H1 (cell line): ENCODE results near the gene TNFAIP2. TPM values are rescaled to one million over a fixed set of nuclear protein-coding genes. Genes with fewer than 3 reads are reported as not detected.

Experiments
- CTCF ChIA-PET: fragments of 300-600 bp; sonication (Branson Sonifier 250); formaldehyde crosslinking; loops from one replicate; lab custom pipeline; 2021; ENCODE audit not compliant: partially characterized antibody; lab: Charles Lee
- POLR2A ChIA-PET: fragments of 300-600 bp; sonication (Branson Sonifier 250); formaldehyde crosslinking; loops from one replicate; lab custom pipeline; 2021; ENCODE audit warnings: inconsistent platforms; ENCODE audit not compliant: partially characterized antibody; lab: Charles Lee
- DNase-seq, 2 experiments: peaks; one replicate each; pipeline versions ENCODE4 v3.0.0 to v3.0.0-alpha.2; 2010 to 2022; ENCODE audit warnings: low spot score in 2 of 2, low read depth in 1 of 2, mixed read lengths in 1 of 2
- FAIRE-seq: peaks from 2 replicates; lab custom pipeline; 2011; peaks lifted over from hg19 to GRCh38; lab: Jason Lieb, UNC
- H2AFZ ChIP-seq: 2 replicates; pipeline ENCODE4 v1.8.1; 2012; ENCODE audit warnings: low read length, inconsistent platforms
- H2AK5ac ChIP-seq: 2 replicates; pipeline ENCODE4 v1.6.1; 2013; ENCODE audit warnings: low read depth, low read length
- H2BK120ac ChIP-seq: replicated peaks from 2 replicates; pipeline ENCODE3; 2013; ENCODE audit warnings: low read depth, low read length, inconsistent platforms
- H2BK12ac ChIP-seq: 2 replicates; pipeline ENCODE4 v1.6.1; 2013; ENCODE audit warnings: low read depth, low read length
- H2BK15ac ChIP-seq: 2 replicates; pipeline ENCODE4 v1.6.1; 2013; ENCODE audit warnings: low read length
- H2BK20ac ChIP-seq: 2 replicates; pipeline ENCODE4 v1.6.1; 2013; ENCODE audit warnings: low read length
- H2BK5ac ChIP-seq: 2 replicates; pipeline ENCODE4 v1.6.1; 2013; ENCODE audit warnings: low read depth, low read length
- H3K14ac ChIP-seq: 2 replicates; pipeline ENCODE4 v1.6.1; 2013; ENCODE audit warnings: inconsistent platforms; ENCODE audit not compliant: insufficient read length
- H3K18ac ChIP-seq: 2 replicates; pipeline ENCODE4 v1.6.1; 2013; ENCODE audit warnings: low read length; ENCODE audit errors: extremely low read depth
- H3K23ac ChIP-seq: 2 replicates; pipeline ENCODE4 v1.6.1; 2013; ENCODE audit warnings: inconsistent platforms; ENCODE audit not compliant: insufficient read length
- H3K23me2 ChIP-seq: 2 replicates; pipeline ENCODE4 v1.6.1; 2013; ENCODE audit warnings: low read depth, low read length
- H3K27ac ChIP-seq: 2 replicates; pipeline ENCODE4 v1.6.1; 2011; ENCODE audit warnings: low read depth, low read length, inconsistent platforms
- H3K27me3 ChIP-seq, 4 experiments: replicated peaks in 1 of 4; 1 replicate in 1 of 4; 2 replicates in 3 of 4; pipeline versions ENCODE4 v1.6.1 to v1.8.1; 2011 to 2013; ENCODE audit warnings: low read length in 3 of 4, mild to moderate bottlenecking in 3 of 4, inconsistent platforms in 2 of 4, mixed read lengths in 2 of 4, moderate library complexity in 1 of 4; ENCODE audit not compliant: control insufficient read depth in 3 of 4, insufficient read depth in 3 of 4; ENCODE audit errors: extremely low read depth in 1 of 4
- H3K36me3 ChIP-seq, 4 experiments: 2 replicates each; pipeline versions ENCODE4 v1.6.1 to v1.8.1; 2011 to 2013; ENCODE audit warnings: mild to moderate bottlenecking in 4 of 4, low read length in 3 of 4, moderate library complexity in 2 of 4, control low read depth in 1 of 4, inconsistent platforms in 1 of 4; ENCODE audit not compliant: insufficient read depth in 4 of 4, control insufficient read depth in 2 of 4
- H3K4ac ChIP-seq: replicated peaks from 2 replicates; pipeline ENCODE3; 2013; ENCODE audit warnings: low read length, low read depth, mixed read lengths, inconsistent platforms; ENCODE audit not compliant: insufficient read length
- H3K4me1 ChIP-seq, 4 experiments: replicated peaks in 1 of 4; 1 replicate in 1 of 4; 2 replicates in 3 of 4; pipeline versions ENCODE4 v1.6.1 to v1.8.1; 2011 to 2013; ENCODE audit warnings: low read length in 3 of 4, inconsistent platforms in 2 of 4, mixed read lengths in 1 of 4; ENCODE audit not compliant: insufficient read depth in 4 of 4, control insufficient read depth in 3 of 4
- H3K4me2 ChIP-seq, 2 experiments: 2 replicates each; pipeline versions ENCODE4 v1.6.1 to v1.8.1; 2011 to 2013; ENCODE audit warnings: low read depth in 2 of 2, low read length in 2 of 2, control low read depth in 1 of 2, inconsistent platforms in 1 of 2, mild to moderate bottlenecking in 1 of 2; ENCODE audit not compliant: insufficient read depth in 1 of 2
- H3K4me3 ChIP-seq, 4 experiments: fragments of 200-600, 300-600 bp in 1 of 4; sonication (generic), shearing (Covaris generic), sonication (Bioruptor Twin) in 1 of 4; 2 replicates each; pipeline versions ENCODE4 v1.5.1 to v1.8.1; 2011 to 2016; ENCODE audit warnings: low read length in 4 of 4, low read depth in 3 of 4, control low read depth in 2 of 4, inconsistent platforms in 2 of 4, mild to moderate bottlenecking in 2 of 4, mixed read lengths in 1 of 4, moderate library complexity in 1 of 4; ENCODE audit not compliant: insufficient read depth in 2 of 4; ENCODE audit errors: extremely low read depth in 1 of 4
- H3K56ac ChIP-seq: replicated peaks from 2 replicates; pipeline ENCODE3; 2013; ENCODE audit warnings: low read depth, mild to moderate bottlenecking, mixed read lengths, low read length, inconsistent platforms; ENCODE audit not compliant: insufficient read length
- H3K79me1 ChIP-seq: 2 replicates; pipeline ENCODE4 v1.6.1; 2013; ENCODE audit warnings: low read depth, low read length, control low read depth
- H3K79me2 ChIP-seq, 2 experiments: 2 replicates each; pipeline versions ENCODE4 v1.6.1 to v1.8.1; 2012 to 2013; ENCODE audit warnings: low read length in 2 of 2, mild to moderate bottlenecking in 2 of 2, inconsistent platforms in 1 of 2; ENCODE audit not compliant: insufficient read depth in 2 of 2, control insufficient read depth in 1 of 2
- H3K9ac ChIP-seq, 4 experiments: replicated peaks in 1 of 4; 1 replicate in 1 of 4; 2 replicates in 3 of 4; pipeline versions ENCODE4 v1.6.1 to v1.8.1; 2011 to 2013; ENCODE audit warnings: low read depth in 3 of 4, low read length in 3 of 4, control low read depth in 2 of 4, mild to moderate bottlenecking in 2 of 4, moderate library complexity in 2 of 4, inconsistent platforms in 1 of 4; ENCODE audit errors: extremely low read depth in 1 of 4
- H3K9me3 ChIP-seq, 2 experiments: 2 replicates each; pipeline versions ENCODE4 v1.6.1 to v1.8.1; 2012 to 2013; ENCODE audit warnings: mild to moderate bottlenecking in 2 of 2, moderate library complexity in 2 of 2, control low read depth in 1 of 2, inconsistent platforms in 1 of 2, low read depth in 1 of 2, low read length in 1 of 2, mixed read lengths in 1 of 2; ENCODE audit not compliant: insufficient read depth in 2 of 2
- H4K20me1 ChIP-seq, 2 experiments: replicated peaks in 1 of 2; 2 replicates each; pipeline versions ENCODE3 to v1.8.1; 2011 to 2013; ENCODE audit warnings: inconsistent platforms in 2 of 2, low read length in 2 of 2, mild to moderate bottlenecking in 1 of 2; ENCODE audit not compliant: insufficient read depth in 2 of 2, control insufficient read depth in 1 of 2
- H4K5ac ChIP-seq: 2 replicates; pipeline ENCODE4 v1.6.1; 2013; ENCODE audit warnings: low read length, low read depth, mixed read lengths, inconsistent platforms; ENCODE audit not compliant: insufficient read length
- H4K8ac ChIP-seq: 2 replicates; pipeline ENCODE4 v1.8.0; 2013; ENCODE audit warnings: mild to moderate bottlenecking, moderate library complexity, low read length, inconsistent platforms; ENCODE audit not compliant: insufficient read depth; ENCODE audit errors: extremely low read depth
- H4K91ac ChIP-seq: replicated peaks from 2 replicates; pipeline ENCODE3; 2013; ENCODE audit warnings: low read length, mixed read lengths, inconsistent platforms; ENCODE audit not compliant: insufficient read length
- CEBPB ChIP-seq: IDR thresholded peaks from 2 replicates; pipeline ENCODE4 v1.6.1; 2012; ENCODE audit warnings: low read depth, low read length
- SP1 ChIP-seq: IDR thresholded peaks from 2 replicates; pipeline ENCODE4 v1.6.1; 2011; ENCODE audit warnings: low read depth, low read length
- TBP ChIP-seq: IDR thresholded peaks from 2 replicates; pipeline ENCODE4 v1.6.1; 2011; ENCODE audit warnings: low read depth, low read length, improper control_type of control experiment
- WGBS, 2 experiments: shearing (Covaris generic) in 1 of 2; methylation state at CpG; one replicate each; pipeline versions ENCODE4 v1.1.6 to v1.1.7; 2013 to 2015; ENCODE audit warnings: low lambda C conversion rate in 2 of 2, mixed read lengths in 2 of 2, inconsistent platforms in 1 of 2, low coverage in 1 of 2, missing lambda C conversion rate in 1 of 2; ENCODE audit not compliant: insufficient replicate concordance in 2 of 2, insufficient coverage in 1 of 2, insufficient read length in 1 of 2; ENCODE audit errors: extremely low coverage in 1 of 2, missing lambda C conversion rate in 1 of 2; 5-methylcytosine and 5-hydroxymethylcytosine counted together
- polyA plus RNA-seq, 7 experiments: library from polyadenylated mRNA; depleted of rRNA in 3 of 7; stranded (reverse) in 5 of 7; unstranded in 2 of 7; fragments of >200 nt in 5 of 7; fragments of 200-250 nt in 2 of 7; gene quantifications; 1 replicate in 5 of 7; 2 replicates in 1 of 7; 4 replicates in 1 of 7; pipeline versions ENCODE4 v1.2.1 to v1.2.3, GENCODE V29; 2011 to 2013; ENCODE audit warnings: missing spikeins in 2 of 7, mixed read lengths in 2 of 7
- total RNA-seq: library from RNA; stranded (reverse); fragmentation: NEBNext Ultra II Directional; extraction: Animal tissue kit (Norgen Biotek cat#: 25700); gene quantifications from 2 replicates; pipeline ENCODE4 v1.2.1, GENCODE V29; 2021

TNFAIP2 gene
- total and polyA plus RNA-seq, 2 of the 8 experiments (the other 6 are each of a cell fraction or from before 2014, with no cell fraction given): 28.3 to 34.5 TPM

DNA sequence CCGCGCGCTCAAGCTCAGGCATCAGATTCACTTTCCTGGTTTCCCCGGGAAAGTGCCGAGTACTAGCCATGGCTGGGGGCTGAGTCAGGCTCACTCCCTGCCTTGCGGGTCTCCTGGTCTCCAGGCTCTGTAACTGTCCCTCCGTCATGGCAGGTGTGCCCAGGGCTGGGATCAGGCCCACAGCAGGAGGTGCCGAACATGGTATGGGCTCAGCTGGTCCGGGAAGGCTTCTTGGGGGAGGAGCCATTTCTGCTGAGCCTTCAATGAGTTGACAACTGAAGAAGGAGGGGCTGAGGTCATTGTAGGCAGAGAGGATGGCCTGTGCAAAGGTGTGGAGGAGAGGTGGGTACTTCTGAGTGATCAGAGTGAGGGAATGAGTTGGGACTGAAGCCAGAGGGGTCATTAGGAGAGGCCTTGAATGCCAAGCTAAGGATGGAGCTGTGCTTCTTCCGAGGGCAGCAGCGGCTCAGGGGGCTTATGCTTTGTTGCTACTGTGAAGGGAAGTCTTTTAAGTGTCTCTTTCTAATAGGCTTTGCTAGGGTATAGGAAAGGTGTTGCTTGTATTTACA, 28.0 kb upstream of the TNFAIP2 start:
- Histone ChIP-seq H3K9me3 (no peaks in the 10 kb centered on the region), H3K9ac (no peak overlapping the region; a peak in 1 of 7 replicates), H3K79me1 (no peaks in the 10 kb centered on the region), H3K79me2 (no peaks in the 10 kb centered on the region), H3K36me3 (no peaks in the 10 kb centered on the region), H4K20me1 (peaks cover 0 to 1% of the 10 kb centered on the region in 2 experiments), H2BK12ac (no peak overlapping the region), H2AK5ac (no peak overlapping the region), H3K27me3 (peaks cover 0 to 9% (median 5%) of the 10 kb centered on the region in 4 experiments; a peak in 4 of 7 replicates), H3K4me3 (no peak overlapping the region), H2BK120ac (no peak overlapping the region), H4K91ac (no peak overlapping the region), H2BK15ac (no peak overlapping the region; the same call in 1 of the 2 replicates), H4K5ac (no peak overlapping the region), H3K23ac (no peak overlapping the region), H3K4me1 (peaks cover 3 to 30% (median 15%) of the 10 kb centered on the region in 4 experiments), H2BK5ac (peak overlapping the region; percentile 66; the same call in 1 of the 2 replicates), H3K23me2 (peaks cover 4% of the 10 kb centered on the region; the same call in 1 of the 2 replicates), H3K14ac (no peak overlapping the region), H3K27ac (no peak overlapping the region), H3K4me2 (no peak overlapping the region), H2BK20ac (no peak overlapping the region), H3K4ac (no peak overlapping the region), H4K8ac (peak overlapping the region; percentile 45; the same call in 1 of the 2 replicates), H3K56ac (no peak overlapping the region), H3K18ac (no peak overlapping the region), H2AFZ (no peak overlapping the region)
- CTCF ChIA-PET: interaction anchor here (0.9 to 5.4 kb wide), 9 partner anchors 8 to 197 kb away, joined by 4 to 58 read pairs (median 5); no protein-coding TSS in a partner anchor
- FAIRE-seq (no peak), DNase-seq (no peak)
- POLR2A ChIA-PET: interaction anchor here (0.6 to 1.5 kb wide), 5 partner anchors 10 to 428 kb away, joined by 3 to 5 read pairs (median 4); partner anchors contain the start of genes EIF5 and LBHD2
- no peak for TF ChIP-seq SP1
- no peak for TF ChIP-seq TBP
- TF ChIP-seq CEBPB: no peak
- 83% methylated on average over 11 of the region's 11 CpGs; no CpG with 5 or more reads in 1 of the 2 experiments for WGBS, 2 experiments
